Activated CD4-positive, alpha-beta T cell treated with anti-CD3 and anti-CD28 coated beads, Interleukin-2, amount 10 ng/mL, durations not matched to agents 24 days and 14 days (primary cell): ENCODE measurements around the gene PCDHA2. TPM values are rescaled to one million over a fixed set of nuclear protein-coding genes. Genes with fewer than 3 reads are reported as not detected.
"Not testable (repeated sequence)": the region's sequence is repeated elsewhere in the genome, so short reads cannot be mapped to it uniquely, and the experiment has no call there.

ENCODE experiments used
- DNase-seq: peaks from one replicate; pipeline ENCODE4 v3.0.0; 2022
- H3K27ac Mint-ChIP-seq: one replicate; pipeline ENCODE4 v1.8.0; 2022; ENCODE audit warnings: mild to moderate bottlenecking, mixed read lengths
- H3K27me3 Mint-ChIP-seq: one replicate; pipeline ENCODE4 v1.8.0; 2022; ENCODE audit warnings: mixed read lengths
- H3K36me3 Mint-ChIP-seq: one replicate; pipeline ENCODE4 v1.8.0; 2022; ENCODE audit warnings: low read depth, mild to moderate bottlenecking, mixed read lengths
- H3K4me1 Mint-ChIP-seq: one replicate; pipeline ENCODE4 v1.8.0; 2021; ENCODE audit warnings: mixed read lengths
- H3K4me3 Mint-ChIP-seq: one replicate; pipeline ENCODE4 v1.8.0; 2022; ENCODE audit warnings: mild to moderate bottlenecking, moderate library complexity, mixed read lengths
- H3K9me3 Mint-ChIP-seq: one replicate; pipeline ENCODE4 v1.8.0; 2021; ENCODE audit warnings: mixed read lengths
- intact Hi-C: fragments of 100-400 bp; cut with micrococcal nuclease; formaldehyde crosslinking; loops from one replicate; pipeline ENCODE4 v1.15.1; 2023
- total RNA-seq: library from RNA; stranded (reverse); gene quantifications from 2 replicates; pipeline ENCODE4 v1.2.3, GENCODE V29; 2022

The PCDHA2 gene
- total RNA-seq: not detected in 2 replicates

GRCh38 chr5:140794595-140795258 is at the start of gene PCDHA2:
Gene PCDHA2 (plus strand): TSS chr5:140794852.
- no peak within 1 kb of the TSS for H3K4me3 Mint-ChIP-seq
- H3K4me1 Mint-ChIP-seq: no peaks in the 10 kb centered on the region
- peaks cover under 1% of the 10 kb centered on the region for H3K36me3 Mint-ChIP-seq
- intact Hi-C loops: no loop called here
- peaks cover 15% of the 10 kb centered on the region for H3K9me3 Mint-ChIP-seq
- H3K27me3 Mint-ChIP-seq: no peaks in the 10 kb centered on the region
- H3K27ac Mint-ChIP-seq: no peak within 1 kb of the TSS
- no peak for DNase-seq

GRCh38 chr5:140753561-140753960 is 41.1 kb upstream of the PCDHA2 start:
- Mint-ChIP-seq H3K4me3 (no peak overlapping the region), H3K9me3 (peaks cover 57% of the 10 kb centered on the region), H3K4me1 (no peaks in the 10 kb centered on the region), H3K36me3 (peaks cover 2% of the 10 kb centered on the region), H3K27ac (no peak overlapping the region), H3K27me3 (no peaks in the 10 kb centered on the region)
- no peak for DNase-seq
- intact Hi-C loops: no loop called here

- Mint-ChIP-seq H3K9me3 (peaks cover 41% of the 10 kb centered on the region), H3K27me3 (no peaks in the 10 kb centered on the region), H3K4me3 (no peak overlapping the region), H3K4me1 (no peaks in the 10 kb centered on the region), H3K27ac (no peak overlapping the region), H3K36me3 (peaks cover 4% of the 10 kb centered on the region)
- DNase-seq: no peak
- intact Hi-C loops: no loop called here
Observed at GRCh38 chr5:140764177-140764973, 30.3 kb upstream of the PCDHA2 start.

DNA sequence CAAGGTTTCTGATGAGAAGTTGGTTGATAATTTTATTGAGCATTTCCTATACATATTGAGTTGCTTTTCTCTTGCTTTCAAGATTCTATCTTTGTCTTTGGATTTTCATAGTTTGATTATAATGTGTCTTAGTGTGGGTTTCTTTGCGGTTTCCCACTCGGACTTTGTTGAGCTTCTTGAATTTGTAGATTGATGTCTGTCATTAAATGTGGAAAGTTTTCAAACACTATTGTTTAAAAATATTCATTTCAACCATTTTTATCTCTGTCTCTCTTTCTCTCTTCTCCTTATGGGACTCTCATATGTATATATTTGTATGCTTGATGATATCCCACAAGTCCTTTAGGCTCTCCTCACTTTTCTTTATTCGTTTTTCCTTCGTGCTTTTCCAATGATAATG is 27.2 kb upstream of the PCDHA2 start:
- intact Hi-C loops: no loop called here
- Mint-ChIP-seq H3K4me1 (no peaks in the 10 kb centered on the region), H3K27me3 (no peaks in the 10 kb centered on the region), H3K27ac (no peak overlapping the region), H3K36me3 (peaks cover 2% of the 10 kb centered on the region), H3K4me3 (no peak overlapping the region), H3K9me3 (peaks cover 42% of the 10 kb centered on the region)
- no peak for DNase-seq

GRCh38 chr5:140780512-140780911 is 14.1 kb upstream of the PCDHA2 start:
- intact Hi-C loops: no loop called here
- Mint-ChIP-seq H3K27ac (no peak overlapping the region), H3K27me3 (no peaks in the 10 kb centered on the region), H3K36me3 (no peaks in the 10 kb centered on the region), H3K4me1 (no peaks in the 10 kb centered on the region), H3K9me3 (peaks cover 35% of the 10 kb centered on the region), H3K4me3 (no peak overlapping the region)
- DNase-seq: no peak

GRCh38 chr5:140785905-140786686 is 8.6 kb upstream of the PCDHA2 start, which contains the start of gene PCDHA1:
Gene PCDHA1 (plus strand): TSS chr5:140786140.
- no peak within 1 kb of the TSS for H3K27ac Mint-ChIP-seq
- H3K36me3 Mint-ChIP-seq: peaks cover 7% of the 10 kb centered on the region
- intact Hi-C loops: no loop called here
- no peaks in the 10 kb centered on the region for H3K27me3 Mint-ChIP-seq
- H3K4me3 Mint-ChIP-seq: no peak within 1 kb of the TSS
- H3K4me1 Mint-ChIP-seq: no peaks in the 10 kb centered on the region
- H3K9me3 Mint-ChIP-seq: peaks cover 20% of the 10 kb centered on the region
- no peak for DNase-seq

GRCh38 chr5:140787422-140787821 is 7.2 kb upstream of the PCDHA2 start:
- H3K4me1 Mint-ChIP-seq, H3K27ac Mint-ChIP-seq, intact Hi-C loops, H3K4me3 Mint-ChIP-seq, DNase-seq, H3K27me3 Mint-ChIP-seq, H3K36me3 Mint-ChIP-seq: not testable (repeated sequence)
- H3K9me3 Mint-ChIP-seq: peaks cover 23% of the 10 kb centered on the region

GRCh38 chr5:140787849-140788504 is 6.7 kb upstream of the PCDHA2 start:
- H3K27me3 Mint-ChIP-seq, intact Hi-C loops, DNase-seq, H3K4me3 Mint-ChIP-seq, H3K27ac Mint-ChIP-seq, H3K36me3 Mint-ChIP-seq, H3K4me1 Mint-ChIP-seq: not testable (repeated sequence)
- peaks cover 25% of the 10 kb centered on the region for H3K9me3 Mint-ChIP-seq

DNA sequence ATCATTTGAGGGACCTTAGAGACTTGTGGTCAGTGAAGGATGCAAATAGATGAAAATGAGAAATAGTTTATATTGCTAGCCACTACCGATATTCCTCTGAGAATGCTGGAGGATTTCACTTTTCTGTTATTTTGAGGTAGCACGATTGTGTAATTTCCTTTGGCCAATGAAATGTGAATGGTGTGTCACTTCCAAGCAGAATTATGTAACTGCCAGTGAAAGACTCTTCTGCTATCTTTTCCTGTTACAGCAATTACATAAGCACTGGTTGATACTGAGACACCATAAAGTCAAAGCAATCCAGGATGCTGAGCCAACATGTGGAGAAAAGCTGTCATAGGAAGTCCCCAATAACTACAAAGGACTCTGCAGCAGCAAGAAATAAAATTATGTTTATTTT is 3.6 kb upstream of the PCDHA2 start:
- no peak overlapping the region for H3K4me3 Mint-ChIP-seq
- DNase-seq: no peak
- peaks cover 4% of the 10 kb centered on the region for H3K36me3 Mint-ChIP-seq
- no peak overlapping the region for H3K27ac Mint-ChIP-seq
- H3K4me1 Mint-ChIP-seq: no peaks in the 10 kb centered on the region
- H3K9me3 Mint-ChIP-seq: peaks cover 22% of the 10 kb centered on the region
- intact Hi-C loops: no loop called here
- H3K27me3 Mint-ChIP-seq: no peaks in the 10 kb centered on the region

GRCh38 chr5:140795259-140795641 is 598 bp downstream of the PCDHA2 start:
- H3K36me3 Mint-ChIP-seq: no peaks in the 10 kb centered on the region
- no peak overlapping the region for H3K27ac Mint-ChIP-seq
- no peak for DNase-seq
- intact Hi-C loops: no loop called here
- H3K4me1 Mint-ChIP-seq: no peaks in the 10 kb centered on the region
- H3K27me3 Mint-ChIP-seq: no peaks in the 10 kb centered on the region
- peaks cover 17% of the 10 kb centered on the region for H3K9me3 Mint-ChIP-seq
- H3K4me3 Mint-ChIP-seq: no peak overlapping the region

GRCh38 chr5:140796072-140796717 is 1.5 kb downstream of the PCDHA2 start:
- H3K4me1 Mint-ChIP-seq, DNase-seq, H3K4me3 Mint-ChIP-seq, H3K27ac Mint-ChIP-seq, intact Hi-C loops, H3K27me3 Mint-ChIP-seq, H3K36me3 Mint-ChIP-seq: not testable (repeated sequence)
- peaks cover 15% of the 10 kb centered on the region for H3K9me3 Mint-ChIP-seq

DNA sequence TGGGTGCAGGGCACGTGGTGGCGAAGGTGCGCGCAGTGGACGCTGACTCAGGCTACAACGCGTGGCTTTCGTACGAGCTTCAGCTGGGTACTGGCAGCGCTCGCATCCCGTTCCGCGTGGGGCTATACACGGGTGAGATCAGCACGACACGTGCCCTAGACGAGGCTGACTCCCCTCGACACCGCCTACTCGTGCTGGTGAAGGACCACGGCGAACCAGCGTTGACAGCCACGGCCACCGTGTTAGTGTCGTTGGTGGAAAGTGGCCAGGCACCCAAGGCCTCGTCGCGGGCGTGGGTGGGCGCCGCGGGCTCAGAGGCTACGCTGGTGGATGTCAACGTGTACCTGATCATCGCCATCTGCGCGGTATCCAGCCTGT is 2.1 kb downstream of the PCDHA2 start:
- Mint-ChIP-seq H3K36me3 (no peaks in the 10 kb centered on the region), H3K4me1 (no peaks in the 10 kb centered on the region), H3K27me3 (no peaks in the 10 kb centered on the region), H3K27ac (no peak overlapping the region), H3K9me3 (peaks cover 11% of the 10 kb centered on the region), H3K4me3 (no peak overlapping the region)
- intact Hi-C loops: no loop called here
- DNase-seq: no peak

DNA sequence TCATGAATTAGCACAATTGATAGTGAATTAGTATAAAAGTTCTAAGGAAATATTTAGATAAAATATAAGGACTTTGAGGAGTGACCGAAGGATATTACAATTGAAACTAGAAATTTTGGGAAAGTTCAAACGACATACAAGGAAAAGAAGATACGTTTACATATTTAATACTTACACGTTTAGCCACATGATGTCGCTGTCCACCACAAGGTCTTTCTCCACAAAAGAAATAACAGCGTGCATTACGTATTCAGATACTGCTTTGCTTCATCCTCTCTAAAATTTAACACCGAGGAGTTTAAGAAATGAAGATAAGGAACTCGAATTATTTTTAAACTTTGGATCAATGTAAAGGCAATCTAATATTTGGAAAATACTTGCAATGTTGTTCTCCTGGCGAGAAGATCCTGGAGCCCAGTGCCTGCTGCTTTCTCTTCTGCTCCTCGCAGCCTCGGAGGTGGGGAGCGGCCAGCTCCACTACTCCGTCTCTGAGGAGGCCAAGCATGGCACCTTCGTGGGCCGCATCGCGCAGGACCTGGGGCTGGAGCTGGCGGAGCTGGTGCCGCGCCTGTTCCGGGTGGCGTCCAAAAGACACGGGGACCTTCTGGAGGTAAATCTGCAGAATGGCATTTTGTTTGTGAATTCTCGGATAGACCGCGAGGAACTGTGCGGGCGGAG is 6.3 kb downstream of the PCDHA2 start, which contains the start of gene PCDHA3:
TSS of gene PCDHA3 (plus strand) at position 242 of the 678 bp plus-strand sequence.
- intact Hi-C loops: no loop called here
- no peak within 1 kb of the TSS for H3K4me3 Mint-ChIP-seq
- H3K4me1 Mint-ChIP-seq: no peaks in the 10 kb centered on the region
- H3K36me3 Mint-ChIP-seq: no peaks in the 10 kb centered on the region
- peaks cover 17% of the 10 kb centered on the region for H3K9me3 Mint-ChIP-seq
- no peaks in the 10 kb centered on the region for H3K27me3 Mint-ChIP-seq
- H3K27ac Mint-ChIP-seq: no peak within 1 kb of the TSS
- no peak for DNase-seq
